Gastrocnemius medialis (tissue), 4 donors: Measurements from ENCODE around the gene BDH1.

Experiments used
- CTCF ChIP-seq, 5 experiments: fragments of 450-650 bp in 3 of 5; fragments of 200-600 bp in 2 of 5; sonication (generic) in 2 of 5; IDR thresholded peaks in 4 of 5; conservative IDR thresholded peaks in 1 of 5; 1 replicate in 4 of 5; 2 replicates in 1 of 5; pipeline ENCODE4 v1.5.1; 2016 to 2019; ENCODE audit warnings: antibody characterized with exemption in 5 of 5, mild to moderate bottlenecking in 3 of 5, moderate library complexity in 3 of 5
- POLR2A ChIP-seq, 2 donors: fragments of 450-650 bp; IDR thresholded peaks; one replicate each; pipeline ENCODE4 v1.6.1; 2017; ENCODE audit warnings: antibody characterized with exemption in 2 of 2, mild to moderate bottlenecking in 2 of 2, moderate library complexity in 2 of 2

DNA sequence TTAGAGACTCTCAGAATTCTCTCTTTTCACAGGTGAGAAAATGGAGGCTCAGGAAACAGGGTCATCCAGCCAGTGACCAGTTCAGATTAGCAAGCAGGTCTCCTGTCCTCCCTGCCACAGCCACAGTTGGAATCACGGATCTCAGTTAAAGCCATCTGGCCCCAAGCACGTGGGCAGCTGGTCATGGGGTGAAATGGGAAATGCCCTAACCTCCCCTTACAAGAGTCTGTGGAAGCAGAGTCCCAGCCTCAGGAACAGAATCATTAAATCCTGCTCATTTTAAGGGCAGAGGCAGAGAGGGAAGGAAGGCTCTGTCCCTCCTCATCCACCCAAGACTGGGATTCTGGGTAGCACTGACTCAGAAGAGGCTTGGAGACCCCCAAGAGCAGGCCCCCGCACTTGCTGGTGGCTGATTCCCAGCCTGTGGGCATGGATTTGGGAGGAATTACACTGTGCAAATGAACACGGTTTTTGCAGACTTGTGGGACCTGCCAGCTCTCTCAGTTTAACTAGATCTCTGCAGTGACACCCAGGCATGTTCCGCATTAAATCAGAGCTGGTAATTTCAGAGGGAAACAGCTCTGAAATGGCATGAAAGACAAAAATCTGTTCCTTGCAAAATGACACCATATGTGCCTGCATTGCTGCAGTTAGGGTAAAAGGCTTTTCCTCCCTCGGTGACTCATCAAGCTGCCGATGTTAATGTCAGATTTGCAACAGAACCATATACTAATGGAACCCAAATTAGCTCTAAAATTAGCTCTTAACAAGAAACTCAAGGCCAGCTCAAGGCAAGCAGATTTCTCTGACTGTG, 89.0 kb downstream of the BDH1 start:
- TF ChIP-seq CTCF (IDR thresholded peaks at IDR 0.05 in 4 of 5, conservative IDR thresholded peaks at IDR 0.05 in 1 of 5): no peak
- no peak for TF ChIP-seq POLR2A (IDR thresholded peaks at IDR 0.05)
